Spleen (tissue), 11 donors: ENCODE data around the gene GOLGA1. TPM values are rescaled to one million over a fixed set of nuclear protein-coding genes. Genes with fewer than 3 reads are reported as not detected.
A peak's percentile ranks its signal among the peaks of the same experiment; 100 is the strongest.

Experiments
- DNase-seq: peaks from one replicate; pipeline ENCODE4 v3.0.0-alpha.2; 2020
- H3K27ac ChIP-seq, 8 donors: fragments of 200-600 bp; sonication (generic) in 7 of 8; 1 replicate in 4 of 8; 2 replicates in 4 of 8; pipeline versions ENCODE4 v1.5.0 to v1.8.0; 2016 to 2021; ENCODE audit warnings: inconsistent platforms in 4 of 8, mild to moderate bottlenecking in 4 of 8, moderate library complexity in 1 of 8
- H3K27me3 ChIP-seq, 7 donors: fragments of 200-600 bp; sonication (generic) in 6 of 7; replicated peaks in 1 of 7; 1 replicate in 4 of 7; 2 replicates in 3 of 7; pipeline versions ENCODE4 v1.5.0 to v1.8.0; 2016 to 2021; ENCODE audit warnings: inconsistent platforms in 3 of 7, mild to moderate bottlenecking in 1 of 7
- H3K36me3 ChIP-seq, 6 donors: fragments of 200-600 bp; sonication (generic) in 5 of 6; 1 replicate in 4 of 6; 2 replicates in 2 of 6; pipeline versions ENCODE4 v1.5.0 to v1.8.0; 2016 to 2021; ENCODE audit warnings: inconsistent platforms in 2 of 6
- H3K4me1 ChIP-seq, 6 donors: fragments of 200-600 bp; sonication (generic) in 5 of 6; 1 replicate in 3 of 6; 2 replicates in 3 of 6; pipeline versions ENCODE4 v1.5.0 to v1.8.0; 2016 to 2021; ENCODE audit warnings: inconsistent platforms in 3 of 6
- H3K4me3 ChIP-seq, 8 donors: fragments of 200-600 bp; sonication (generic) in 7 of 8; 1 replicate in 4 of 8; 2 replicates in 4 of 8; pipeline versions ENCODE4 v1.5.0 to v1.8.0; 2016 to 2021; ENCODE audit warnings: inconsistent platforms in 4 of 8, mild to moderate bottlenecking in 4 of 8, moderate library complexity in 2 of 8
- H3K9me3 ChIP-seq, 8 donors: fragments of 200-600 bp; sonication (generic) in 7 of 8; 1 replicate in 4 of 8; 2 replicates in 4 of 8; pipeline versions ENCODE4 v1.5.0 to v1.8.0; 2016 to 2021; ENCODE audit warnings: inconsistent platforms in 4 of 8
- CTCF ChIP-seq, 11 experiments: fragments of 200-600 bp in 7 of 11; fragments of 450-650 bp in 4 of 11; sonication (generic) in 4 of 11; IDR thresholded peaks in 8 of 11; conservative IDR thresholded peaks in 3 of 11; 1 replicate in 7 of 11; 2 replicates in 4 of 11; pipeline versions ENCODE4 v1.4.0 to v1.8.0; 2016 to 2021; ENCODE audit warnings: antibody characterized with exemption in 11 of 11, inconsistent platforms in 4 of 11, mild to moderate bottlenecking in 1 of 11
- POLR2A ChIP-seq, 3 donors: fragments of 450-650 bp; IDR thresholded peaks; one replicate each; pipeline ENCODE4 v1.5.1; 2017; ENCODE audit warnings: antibody characterized with exemption in 3 of 3, mild to moderate bottlenecking in 1 of 3
- POLR2AphosphoS5 ChIP-seq, 3 donors: sonication (generic); formaldehyde crosslinking; IDR thresholded peaks; one replicate each; pipeline ENCODE4 v1.5.1; 2017; ENCODE audit warnings: antibody characterized with exemption in 3 of 3
- WGBS, 5 donors: extraction: QIAGEN DNeasy Blood & Tissue Kit in 3 of 5; methylation state at CpG; one replicate each; pipeline versions ENCODE4 v1.1.5 to v1.1.7; 2013 to 2018; 5-methylcytosine and 5-hydroxymethylcytosine counted together
- intact Hi-C: fragments of 100-400 bp; cut with DNase I; formaldehyde crosslinking; loops from one replicate; pipeline ENCODE4 v1.15.0; 2023; ENCODE audit warnings: low total_unique reads
- polyA plus RNA-seq, 3 donors: library from polyadenylated mRNA; stranded (reverse); fragments of 200-250 nt; gene quantifications; one replicate each; pipeline ENCODE4 v1.2.1, GENCODE V29; 2013
- total RNA-seq, 7 donors: library from RNA; depleted of rRNA in 3 of 7; stranded (reverse); fragments of >200 nt in 3 of 7; fragmentation: NEBNext Ultra II Directional in 4 of 7; extraction: Animal tissue kit (Norgen Biotek cat#: 25700) in 4 of 7; gene quantifications; one replicate each; pipeline versions ENCODE4 v1.1.0 to v1.2.1, GENCODE V29; 2016 to 2021
- donor health status: healthy with polysubstance abuse.
- donor health status: DM: no; HTN: no; CAD: no; lungs with moderate emphysema.
- donor health status: DM: no; HTN: no; CAD: no.
- donor health status: Bipolar disorder and iron deficiency.
- donor health status: healthy.
- donor health status: DM: no; HTN: no; CAD: no.
- donor health status: DM: yes; HTN: yes; CAD: no.

GOLGA1 gene
- total and polyA plus RNA-seq, 10 donors = 4.7 to 30.5 (median 22.9) TPM

DNA sequence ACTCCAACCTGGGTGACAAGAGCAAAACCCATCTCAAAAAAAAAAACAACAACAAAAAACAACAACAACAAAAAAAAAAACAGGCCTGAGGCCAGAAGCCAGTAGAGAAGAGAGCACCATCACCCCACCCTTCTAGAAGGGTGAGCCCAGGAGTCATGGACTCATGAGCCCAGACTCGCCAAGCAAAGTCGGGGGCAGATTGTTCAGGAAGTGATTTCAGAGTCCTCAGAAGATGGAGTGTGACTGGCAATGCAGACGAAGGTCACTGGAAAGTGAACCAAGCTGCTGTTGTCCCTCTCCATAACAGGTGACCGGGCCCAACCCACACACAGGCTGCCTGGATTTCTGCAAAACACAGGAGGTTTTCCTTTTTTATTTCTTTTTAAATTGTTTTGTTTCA lies 96.6 kb downstream of the GOLGA1 start:
- Histone ChIP-seq H3K27ac (no peak overlapping the region), H3K36me3 (no peaks in the 10 kb centered on the region), H3K9me3 (no peaks in the 10 kb centered on the region), H3K4me1 (peaks cover 0 to 15% (median 4%) of the 10 kb centered on the region in 6 donors), H3K27me3 (peaks cover 0 to 13% (median 0%) of the 10 kb centered on the region in 7 donors), H3K4me3 (no peak overlapping the region)
- no peak for DNase-seq
- intact Hi-C loops = no loop called here
- WGBS, 5 donors = 51 to 67% (median 57%) methylated on average over 4 of the region's 4 CpGs
- TF ChIP-seq POLR2AphosphoS5 (IDR thresholded peaks at IDR 0.05) (no peak), CTCF (IDR thresholded peaks at IDR 0.05 in 8 of 11, conservative IDR thresholded peaks at IDR 0.05 in 3 of 11) (no peak), POLR2A (IDR thresholded peaks at IDR 0.05) (no peak)

GRCh38 chr9:124843456-124844034 lies 97.3 kb downstream of the GOLGA1 start:
- TF ChIP-seq POLR2A (IDR thresholded peaks at IDR 0.05) (no peak), POLR2AphosphoS5 (IDR thresholded peaks at IDR 0.05) (no peak), CTCF (IDR thresholded peaks at IDR 0.05 in 8 of 11, conservative IDR thresholded peaks at IDR 0.05 in 3 of 11) (no peak)
- intact Hi-C loops = no loop called here
- H3K4me1 ChIP-seq = peaks cover 0 to 16% (median 5%) of the 10 kb centered on the region in 6 donors
- H3K9me3 ChIP-seq = no peaks in the 10 kb centered on the region
- H3K27ac ChIP-seq = no peak overlapping the region
- WGBS, 5 donors = 87 to 92% (median 89%) methylated on average over 9 to 11 of the region's 11 CpGs
- no peak overlapping the region for H3K4me3 ChIP-seq
- no peak for DNase-seq
- H3K36me3 ChIP-seq = no peaks in the 10 kb centered on the region
- H3K27me3 ChIP-seq = peaks cover 0 to 20% (median 1%) of the 10 kb centered on the region in 7 donors

- Histone ChIP-seq H3K4me3 (no peak overlapping the region), H3K9me3 (no peaks in the 10 kb centered on the region), H3K27me3 (peaks cover 0 to 26% (median 3%) of the 10 kb centered on the region in 7 donors), H3K27ac (no peak overlapping the region), H3K36me3 (no peaks in the 10 kb centered on the region), H3K4me1 (peaks cover 0 to 18% (median 6%) of the 10 kb centered on the region in 6 donors)
- 82 to 91% (median 90%) methylated on average over 11 to 14 of the region's 14 CpGs for WGBS, 5 donors
- DNase-seq = no peak
- intact Hi-C loops = no loop called here
- TF ChIP-seq POLR2A (IDR thresholded peaks at IDR 0.05) (no peak), CTCF (IDR thresholded peaks at IDR 0.05 in 8 of 11, conservative IDR thresholded peaks at IDR 0.05 in 3 of 11) (no peak), POLR2AphosphoS5 (IDR thresholded peaks at IDR 0.05) (no peak)
Measured at GRCh38 chr9:124841075-124841821, 99.6 kb downstream of the GOLGA1 start.

- H3K27ac ChIP-seq = peak overlapping the region in 4 of 8 donors; percentile 8 to 49 (median 21)
- TF ChIP-seq CTCF (IDR thresholded peaks at IDR 0.05 in 8 of 11, conservative IDR thresholded peaks at IDR 0.05 in 3 of 11) (peak in 9 of 11 experiments; percentile 9 to 43 (median 29)), POLR2A (IDR thresholded peaks at IDR 0.05) (no peak), POLR2AphosphoS5 (IDR thresholded peaks at IDR 0.05) (peak in 2 of 3 donors; percentile 14 to 33)
- H3K27me3 ChIP-seq = peaks cover 0 to 26% (median 3%) of the 10 kb centered on the region in 7 donors
- H3K4me3 ChIP-seq = no peak overlapping the region
- WGBS, 5 donors = 62 to 78% (median 64%) methylated on average over 16 to 18 of the region's 18 CpGs
- no peaks in the 10 kb centered on the region for H3K9me3 ChIP-seq
- intact Hi-C loops = no loop called here
- H3K4me1 ChIP-seq = peaks cover 0 to 20% (median 7%) of the 10 kb centered on the region in 6 donors
- H3K36me3 ChIP-seq = no peaks in the 10 kb centered on the region
- DNase-seq = no peak
Measured at GRCh38 chr9:124840300-124840833, 100.5 kb downstream of the GOLGA1 start.
